Right forelimb (tissue), 1 donor: Measurements from ENCODE around the gene DOCK10.

Experiments used
- DNase-seq: peaks from one replicate; pipeline ENCODE4 v3.0.0-alpha.2; 2018

The DOCK10 gene

GRCh38 chr2:224909885-224910573, 132.2 kb downstream of the DOCK10 start:
- DNase-seq, result peak; percentile 73

GRCh38 chr2:224908818-224909217, 133.4 kb downstream of the DOCK10 start:
- DNase-seq, result no peak

- no peak for DNase-seq
These were observed 137.9 kb downstream of the DOCK10 start for GRCh38 chr2:224904381-224904780.

GRCh38 chr2:224903621-224904020, 138.6 kb downstream of the DOCK10 start:
- DNase-seq, result no peak

GRCh38 chr2:224901121-224901676, 141.1 kb downstream of the DOCK10 start:
- no peak for DNase-seq

GRCh38 chr2:224895377-224895776, 146.9 kb downstream of the DOCK10 start:
- no peak for DNase-seq

GRCh38 chr2:224894356-224894755, 147.9 kb downstream of the DOCK10 start:
- no peak for DNase-seq

GRCh38 chr2:224893848-224894247, 148.4 kb downstream of the DOCK10 start:
- DNase-seq, result no peak

GRCh38 chr2:224892574-224893204, 149.6 kb downstream of the DOCK10 start:
- DNase-seq, result no peak

GRCh38 chr2:224890372-224890771, 151.9 kb downstream of the DOCK10 start:
- no peak for DNase-seq

GRCh38 chr2:224887141-224887540, 155.1 kb downstream of the DOCK10 start:
- no peak for DNase-seq

GRCh38 chr2:224885836-224886547, 156.3 kb downstream of the DOCK10 start:
- DNase-seq, result no peak

- DNase-seq, result no peak
These were observed 157.0 kb downstream of the DOCK10 start for GRCh38 chr2:224885291-224885690.

- DNase-seq, result no peak
These were observed 158.1 kb downstream of the DOCK10 start for GRCh38 chr2:224884188-224884587.

GRCh38 chr2:224883700-224884099, 158.6 kb downstream of the DOCK10 start:
- DNase-seq, result no peak

GRCh38 chr2:224883172-224883516, 159.1 kb downstream of the DOCK10 start:
- DNase-seq, result no peak

- DNase-seq, result no peak
These were observed 159.7 kb downstream of the DOCK10 start for GRCh38 chr2:224882291-224883171.

GRCh38 chr2:224881846-224882245, 160.4 kb downstream of the DOCK10 start:
- DNase-seq, result no peak

GRCh38 chr2:224876522-224876921, 165.7 kb downstream of the DOCK10 start:
- no peak for DNase-seq

GRCh38 chr2:224875841-224876240, 166.4 kb downstream of the DOCK10 start:
- no peak for DNase-seq

GRCh38 chr2:224875153-224875552, 167.1 kb downstream of the DOCK10 start:
- no peak for DNase-seq

- DNase-seq, result no peak
These were observed 170.5 kb downstream of the DOCK10 start for GRCh38 chr2:224871813-224872212.

- no peak for DNase-seq
These were observed 171.9 kb downstream of the DOCK10 start for GRCh38 chr2:224870341-224870740.
